EH (cell line): Measurements from ENCODE around the gene SGK2.
"Not testable (repeated sequence)": the region's sequence is repeated elsewhere in the genome, so short reads cannot be mapped to it uniquely, and the experiment has no call there.

Experiments
- DNase-seq: peaks from one replicate; pipeline ENCODE4 v3.0.0-alpha.2; 2015; ENCODE audit warnings: low read depth

SGK2 gene

GRCh38 chr20:43563429-43563828, 4.6 kb downstream of the SGK2 start:
- DNase-seq = peak; percentile 11

DNA sequence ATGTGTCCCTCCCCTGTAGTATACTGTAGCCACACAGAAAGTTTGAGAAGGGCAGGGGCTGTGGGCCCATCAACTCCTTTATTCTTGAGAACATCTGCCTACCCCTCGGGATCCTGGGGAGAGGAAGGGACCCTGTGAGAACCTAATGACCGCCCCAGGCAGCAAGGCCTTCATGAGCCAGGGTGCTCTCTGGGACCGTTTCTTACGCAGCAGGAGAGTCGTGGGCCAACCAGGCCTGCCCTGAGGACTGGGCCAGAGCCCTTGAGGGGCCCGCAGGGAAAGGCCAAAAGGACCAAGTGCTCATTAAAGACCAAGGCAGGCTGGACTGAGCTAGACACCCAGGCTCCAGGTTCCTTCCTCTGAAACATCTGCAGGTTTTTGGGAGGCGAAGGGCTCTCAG, 5.2 kb downstream of the SGK2 start:
- no peak for DNase-seq

GRCh38 chr20:43564455-43564854, 5.6 kb downstream of the SGK2 start:
- DNase-seq = no peak

DNA sequence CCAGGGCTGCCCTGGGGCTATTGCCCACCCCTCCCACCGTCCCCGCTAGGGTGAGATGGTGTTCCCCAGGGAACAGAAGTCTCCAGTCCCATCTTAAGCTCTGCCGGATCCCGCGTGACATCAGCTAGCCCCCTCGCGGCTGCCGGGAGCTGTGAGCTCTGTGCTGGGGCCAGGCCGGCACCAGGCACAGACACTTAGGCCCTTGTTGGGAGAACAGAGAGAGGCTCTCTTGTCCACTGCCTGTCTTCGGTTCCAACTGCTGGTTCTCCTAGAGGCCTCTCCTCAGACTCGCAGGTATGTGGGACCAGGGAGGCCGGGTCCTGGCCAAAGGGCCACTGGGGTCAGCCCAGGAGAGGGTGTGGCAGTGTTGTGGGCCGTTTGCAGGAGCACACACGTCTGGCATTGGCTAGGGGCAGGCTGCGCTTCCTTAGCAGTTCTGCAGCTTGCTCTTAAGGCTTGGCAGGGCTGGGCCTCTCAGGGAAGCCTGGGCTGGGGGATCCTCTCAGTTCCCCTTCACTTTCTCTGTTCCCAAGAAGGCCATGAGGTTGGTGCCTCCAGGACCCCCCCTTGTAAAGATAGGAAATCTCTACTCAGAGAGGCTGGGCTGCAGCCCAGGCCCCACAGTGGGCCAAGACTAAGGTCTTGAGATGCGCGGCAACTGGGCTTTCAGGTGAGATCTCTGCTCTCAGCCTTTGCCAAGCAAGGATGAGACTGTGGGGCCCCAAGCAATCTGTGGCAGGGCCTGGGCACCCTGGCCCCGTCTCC, 6.3 kb downstream of the SGK2 start:
- DNase-seq = no peak

GRCh38 chr20:43565758-43566104, 6.9 kb downstream of the SGK2 start:
- no peak for DNase-seq

GRCh38 chr20:43567477-43567876, 8.7 kb downstream of the SGK2 start:
- DNase-seq = no peak

GRCh38 chr20:43568706-43569105, 9.9 kb downstream of the SGK2 start:
- DNase-seq = no peak

GRCh38 chr20:43569282-43569681, 10.5 kb downstream of the SGK2 start:
- DNase-seq = no peak

DNA sequence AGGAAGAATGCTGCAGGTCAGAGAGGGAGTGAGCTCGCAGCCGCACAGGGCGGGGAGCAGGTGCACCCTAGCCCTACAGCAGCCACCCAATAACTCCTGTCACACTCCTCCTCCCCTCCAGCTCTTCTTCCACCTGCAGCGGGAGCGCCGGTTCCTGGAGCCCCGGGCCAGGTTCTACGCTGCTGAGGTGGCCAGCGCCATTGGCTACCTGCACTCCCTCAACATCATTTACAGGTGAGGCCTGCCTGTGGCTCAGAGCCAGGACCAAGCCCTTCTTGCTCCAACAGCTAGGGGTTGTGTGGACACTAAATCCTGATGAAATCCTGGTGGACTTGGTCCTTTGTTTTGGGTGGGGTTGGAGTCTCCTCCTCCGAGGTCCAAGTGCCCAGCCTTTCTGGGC, 11.7 kb downstream of the SGK2 start:
- DNase-seq = no peak

- DNase-seq = no peak
Measured at GRCh38 chr20:43571310-43571709, 12.5 kb downstream of the SGK2 start.

- DNase-seq = no peak
Measured at GRCh38 chr20:43571771-43572170, 12.9 kb downstream of the SGK2 start.

DNA sequence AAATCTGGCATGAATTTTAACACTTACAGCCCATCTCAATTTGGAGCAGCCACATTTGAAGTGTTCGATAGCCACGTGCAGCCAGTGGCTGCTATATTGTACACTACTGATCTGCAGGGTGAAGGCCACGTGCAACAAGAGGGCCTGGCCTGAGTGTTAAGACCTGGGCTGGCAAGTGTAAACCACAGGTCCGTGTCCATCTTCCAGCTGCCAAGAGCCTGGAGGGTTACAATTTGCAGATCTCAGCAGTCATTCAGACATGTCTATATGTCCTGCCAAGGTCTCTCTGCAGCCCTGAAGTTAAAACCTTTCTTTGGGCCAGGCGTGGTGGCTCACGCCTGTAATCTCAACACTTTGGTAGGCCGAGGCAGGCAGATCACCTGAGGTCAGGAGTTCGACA, 14.1 kb downstream of the SGK2 start:
- no peak for DNase-seq

GRCh38 chr20:43576108-43576507, 17.3 kb downstream of the SGK2 start:
- DNase-seq = no peak

DNA sequence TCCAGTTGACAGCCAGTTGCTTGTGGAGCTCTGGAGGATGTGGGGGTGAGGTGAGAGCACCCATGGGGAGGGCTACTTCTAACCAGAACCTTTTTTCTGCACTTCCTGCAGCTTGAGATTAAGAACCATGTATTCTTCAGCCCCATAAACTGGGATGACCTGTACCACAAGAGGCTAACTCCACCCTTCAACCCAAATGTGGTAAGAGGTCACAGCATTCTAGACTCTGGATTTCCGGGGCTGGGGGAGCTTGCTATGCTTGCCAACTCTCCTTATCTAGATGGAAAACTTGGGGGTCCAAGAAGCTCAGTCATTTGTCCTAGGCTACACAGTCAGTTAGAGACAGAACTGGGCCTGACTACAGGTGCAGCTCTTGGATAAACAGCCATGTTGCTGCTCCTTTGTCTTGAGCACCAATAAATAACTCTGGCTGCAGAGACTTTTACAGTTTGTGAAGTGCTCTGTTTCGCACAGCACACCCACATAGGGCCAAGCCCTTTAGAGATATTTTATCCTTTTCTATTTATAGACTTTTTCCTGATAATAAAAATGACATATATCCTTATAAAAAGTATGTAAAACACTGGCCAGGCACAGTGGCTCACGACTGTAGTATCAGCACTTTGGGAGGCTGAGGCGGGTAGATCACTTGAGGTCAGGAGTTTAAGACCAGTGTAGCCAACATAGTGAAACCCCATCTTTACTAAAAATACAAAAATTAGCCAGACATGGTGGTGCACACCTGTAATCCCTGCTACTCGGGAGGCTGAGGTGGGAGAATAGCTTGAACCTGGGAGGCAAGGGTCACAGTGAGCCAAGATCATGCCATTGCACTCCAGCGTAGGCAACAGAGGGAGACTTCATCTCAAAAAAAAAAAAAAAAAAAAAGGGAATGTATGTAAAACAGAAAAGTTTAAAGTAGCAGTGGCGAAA, 21.3 kb downstream of the SGK2 start:
- DNase-seq = no peak

DNA sequence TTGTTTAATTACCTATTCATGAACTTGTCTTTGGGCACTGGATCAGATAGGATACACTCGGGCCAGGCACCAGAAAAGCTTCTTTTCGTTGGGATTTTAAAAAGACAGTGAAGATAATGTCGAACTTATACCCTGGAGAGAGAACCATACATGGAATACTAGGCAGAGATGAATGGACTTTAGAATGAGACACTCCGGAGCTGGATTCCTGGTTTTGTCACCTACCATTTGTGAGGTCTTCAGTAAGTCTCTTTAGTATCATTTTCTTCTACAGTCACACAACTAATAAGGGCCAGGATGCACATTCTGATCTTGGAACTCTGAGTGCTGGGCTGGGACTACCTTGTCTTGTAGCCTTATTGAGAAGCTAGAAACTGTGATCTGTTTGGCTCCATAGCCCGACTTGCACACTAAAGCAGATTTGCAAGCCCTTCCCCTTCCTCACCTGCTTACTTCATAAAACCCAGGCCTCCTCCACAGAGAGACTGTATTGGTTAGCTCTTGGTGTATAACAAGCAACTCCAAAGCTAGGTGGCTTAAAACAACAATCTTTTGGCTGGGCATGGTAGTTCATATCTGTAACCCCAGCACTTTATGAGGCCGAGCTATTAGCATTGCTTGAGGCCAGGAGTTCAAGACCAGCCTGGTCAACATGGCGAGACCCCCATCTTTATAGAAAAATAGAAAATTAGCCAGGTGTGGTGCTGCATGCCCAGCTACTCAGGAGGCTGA, 24.5 kb downstream of the SGK2 start:
- no peak for DNase-seq

- DNase-seq = peak; percentile 98
Measured at GRCh38 chr20:43583982-43584432, 25.2 kb downstream of the SGK2 start.

DNA sequence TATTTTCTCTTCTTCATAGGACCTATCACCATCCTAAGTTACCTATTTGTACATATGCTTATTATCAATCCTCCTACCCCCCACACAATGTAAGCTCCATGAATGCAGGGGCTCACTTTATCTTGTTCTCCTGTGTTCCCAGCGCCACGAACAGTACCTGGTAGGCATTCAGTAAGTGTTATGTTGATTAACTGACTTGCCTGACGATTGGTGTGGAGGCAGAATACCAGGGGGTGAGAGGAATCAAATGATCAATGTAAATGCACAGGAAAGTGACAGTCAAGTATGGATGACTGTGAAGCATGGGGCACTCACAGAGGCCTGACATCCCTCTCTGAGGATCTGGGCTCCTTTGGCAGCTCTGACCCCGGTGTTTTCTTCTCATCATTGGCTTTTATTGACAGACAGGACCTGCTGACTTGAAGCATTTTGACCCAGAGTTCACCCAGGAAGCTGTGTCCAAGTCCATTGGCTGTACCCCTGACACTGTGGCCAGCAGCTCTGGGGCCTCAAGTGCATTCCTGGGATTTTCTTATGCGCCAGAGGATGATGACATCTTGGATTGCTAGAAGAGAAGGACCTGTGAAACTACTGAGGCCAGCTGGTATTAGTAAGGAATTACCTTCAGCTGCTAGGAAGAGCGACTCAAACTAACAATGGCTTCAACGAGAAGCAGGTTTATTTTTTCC, 25.8 kb downstream of the SGK2 start:
- DNase-seq = peak; percentile 89

GRCh38 chr20:43586641-43587040, 27.8 kb downstream of the SGK2 start:
- no peak for DNase-seq

DNA sequence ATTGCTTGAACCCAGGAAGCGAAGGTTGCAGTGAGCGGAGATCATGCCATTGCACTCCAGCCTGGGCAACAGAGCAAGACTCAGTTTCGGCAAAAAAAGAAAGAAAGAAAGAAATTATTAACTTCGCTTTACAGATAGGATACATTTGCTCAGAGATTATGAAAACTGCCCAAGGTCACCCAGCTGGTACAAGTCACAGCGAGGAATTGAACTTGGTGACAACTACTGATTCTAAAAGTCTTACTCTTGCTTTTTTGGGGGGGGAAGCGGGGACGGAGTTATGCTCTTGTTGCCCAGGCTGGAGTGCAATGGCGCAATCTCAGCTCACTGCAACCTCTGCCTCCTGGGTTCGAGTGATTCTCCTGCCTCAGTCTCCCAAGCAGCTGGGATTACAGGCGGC, 29.7 kb downstream of the SGK2 start:
- not testable (repeated sequence) for DNase-seq

DNA sequence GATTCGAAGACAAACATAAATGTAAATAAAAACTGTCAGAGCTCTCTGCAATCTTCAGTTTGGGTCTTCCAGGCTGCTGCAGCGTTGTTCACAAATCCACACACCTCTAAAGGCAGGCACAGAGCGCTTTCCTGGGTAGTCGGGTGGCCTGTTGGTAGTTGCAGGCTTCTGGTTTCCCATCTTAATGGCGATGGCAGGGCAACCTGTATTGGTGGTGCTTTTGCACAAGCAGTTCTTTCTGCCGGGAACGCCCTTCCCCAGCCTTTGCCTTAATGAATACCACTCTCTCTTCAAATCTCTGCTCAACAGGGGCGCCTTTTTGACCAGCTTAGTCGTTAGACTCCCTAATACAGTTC, 31.2 kb downstream of the SGK2 start:
- DNase-seq = no peak

DNA sequence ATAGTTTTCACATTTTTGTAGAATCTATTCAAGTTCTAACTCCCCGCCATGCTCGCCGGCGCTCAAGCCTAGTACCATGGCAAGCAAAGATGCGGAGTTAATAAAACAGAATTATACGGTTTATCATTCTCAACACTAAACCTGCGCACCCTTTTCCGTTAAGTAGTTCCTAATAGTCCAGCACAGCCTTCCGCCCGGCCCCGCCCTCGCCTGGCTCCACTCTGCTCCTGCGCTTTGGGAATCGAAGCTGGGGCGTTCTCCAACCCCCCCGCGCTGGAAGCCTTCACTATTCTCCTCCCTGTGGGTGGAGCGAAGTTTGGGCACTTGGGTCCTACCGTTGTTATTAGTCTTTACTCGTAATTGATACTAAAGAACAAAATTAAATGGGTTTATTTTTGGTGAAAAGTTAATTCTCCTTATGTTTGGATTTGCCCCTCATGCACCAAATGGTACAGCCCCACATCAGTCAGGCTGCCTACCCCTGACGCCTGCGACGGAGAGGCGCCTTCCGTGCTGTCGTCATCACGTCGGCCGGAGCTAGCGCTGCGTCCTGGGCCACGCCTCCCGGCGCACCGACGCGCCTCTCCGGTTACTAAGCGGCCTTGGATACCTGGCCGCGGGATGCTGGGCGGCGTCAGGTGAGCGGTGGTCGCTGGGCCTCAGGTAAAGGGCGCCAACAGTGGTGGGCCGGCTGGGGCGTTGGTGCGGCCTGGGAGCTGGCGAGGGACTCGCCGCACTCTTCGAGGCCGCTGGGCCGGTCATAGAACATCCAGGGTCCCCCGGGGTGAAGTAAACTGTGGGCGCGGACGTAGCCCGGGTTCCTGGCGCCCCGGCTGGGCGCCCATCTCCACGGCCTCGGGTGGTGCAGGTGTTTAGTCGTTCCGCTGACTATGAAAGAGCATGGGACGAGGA, 31.8 kb downstream of the SGK2 start, which contains the start of gene IFT52:
Gene IFT52, plus strand, starts transcription at position 546 of the 912 bp plus-strand sequence. CDS start 3,762 bp downstream, outside the sequence.
- peak; percentile 90 for DNase-seq
